DND-41 (cell line): ENCODE data around the gene SNAI3.

Source experiments
- ATAC-seq: fragments of 200-7000 bp; cut with Tn5 transposase; 3 replicates; pipeline ENCODE4 v1.9.1; 2021; ENCODE audit warnings: low read depth; ENCODE audit not compliant: insufficient read depth
- DNase-seq: peaks from one replicate; pipeline ENCODE4 v3.0.0-alpha.2; 2020
- H2AFZ ChIP-seq: 2 replicates; pipeline ENCODE4 v1.6.0; 2012; ENCODE audit warnings: low read depth, low read length
- H3K27ac ChIP-seq: 2 replicates; pipeline ENCODE4 v1.5.1; 2012; ENCODE audit warnings: low read length, inconsistent platforms
- H3K27me3 ChIP-seq: fragments of 200-600 bp; sonication (generic); 2 replicates; pipeline ENCODE4 v1.6.0; 2012; ENCODE audit warnings: low read length, mild to moderate bottlenecking, inconsistent platforms; ENCODE audit not compliant: insufficient read depth, poor library complexity
- H3K36me3 ChIP-seq: 2 replicates; pipeline ENCODE4 v1.5.1; 2012; ENCODE audit warnings: low read length, inconsistent platforms; ENCODE audit not compliant: insufficient read depth
- H3K4me1 ChIP-seq: 2 replicates; pipeline ENCODE4 v1.5.1; 2012; ENCODE audit warnings: mild to moderate bottlenecking, low read length; ENCODE audit not compliant: insufficient read depth
- H3K4me2 ChIP-seq: 2 replicates; pipeline ENCODE4 v1.6.0; 2012; ENCODE audit warnings: mild to moderate bottlenecking, moderate library complexity, low read length, inconsistent platforms; ENCODE audit not compliant: insufficient read depth
- H3K4me3 ChIP-seq, 2 experiments: fragments of 200-600 bp in 1 of 2; shearing (Covaris generic) in 1 of 2; 2 replicates each; pipeline ENCODE4 v1.5.1; 2012 to 2016; ENCODE audit warnings: inconsistent platforms in 2 of 2, low read length in 2 of 2, mild to moderate bottlenecking in 2 of 2, low read depth in 1 of 2, moderate library complexity in 1 of 2
- H3K79me2 ChIP-seq: 2 replicates; pipeline ENCODE4 v1.6.0; 2012; ENCODE audit warnings: low read length, inconsistent platforms; ENCODE audit not compliant: insufficient read depth
- H3K9ac ChIP-seq: 2 replicates; pipeline ENCODE4 v1.6.0; 2012; ENCODE audit warnings: low read depth, mild to moderate bottlenecking, inconsistent platforms, low read length, moderate library complexity
- H3K9me3 ChIP-seq: 2 replicates; pipeline ENCODE4 v1.5.1; 2012; ENCODE audit warnings: low read length, moderate library complexity, mild to moderate bottlenecking, inconsistent platforms; ENCODE audit not compliant: insufficient read depth, severe bottlenecking
- H4K20me1 ChIP-seq: 2 replicates; pipeline ENCODE4 v1.6.0; 2012; ENCODE audit warnings: low read length; ENCODE audit not compliant: insufficient read depth
- CTCF ChIP-seq: IDR thresholded peaks from 2 replicates; pipeline ENCODE4 v1.5.1; 2012; ENCODE audit warnings: borderline replicate concordance, low read length, moderate library complexity, mild to moderate bottlenecking; ENCODE audit not compliant: poor library complexity, severe bottlenecking; ENCODE audit errors: extremely low read depth
- EZH2 ChIP-seq: IDR thresholded peaks from 3 replicates; pipeline ENCODE4 v1.6.1; 2012; ENCODE audit warnings: borderline replicate concordance, low read depth, mild to moderate bottlenecking, moderate library complexity, low read length, inconsistent platforms; ENCODE audit not compliant: severe bottlenecking

The SNAI3 gene

GRCh38 chr16:88735121-88735520 lies 48.8 kb upstream of the SNAI3 start:
- no peak for ATAC-seq

GRCh38 chr16:88734361-88734728 lies 48.0 kb upstream of the SNAI3 start:
- ATAC-seq (no peak), DNase-seq (no peak)
- H3K4me2 ChIP-seq = no peak overlapping the region
- H3K79me2 ChIP-seq = no peaks in the 10 kb centered on the region; the same call in 1 of the 2 replicates
- H3K27me3 ChIP-seq = no peaks in the 10 kb centered on the region
- peaks cover 85% of the 10 kb centered on the region for H3K36me3 ChIP-seq
- no peaks in the 10 kb centered on the region for H3K4me1 ChIP-seq
- no peak for TF ChIP-seq CTCF
- no peak for TF ChIP-seq EZH2
- H4K20me1 ChIP-seq = peaks cover 37% of the 10 kb centered on the region
- H3K9me3 ChIP-seq = no peaks in the 10 kb centered on the region
- no peak overlapping the region for H2AFZ ChIP-seq
- H3K9ac ChIP-seq = no peak overlapping the region
- no peak overlapping the region for H3K4me3 ChIP-seq
- H3K27ac ChIP-seq = no peak overlapping the region

More at GRCh38 chr16:88735121-88735520, 48.8 kb upstream of the SNAI3 start:
- TF ChIP-seq EZH2 (no peak), CTCF (no peak)
- H3K36me3 ChIP-seq = peaks cover 84% of the 10 kb centered on the region
- H3K4me2 ChIP-seq = no peak overlapping the region
- peaks cover 37% of the 10 kb centered on the region for H4K20me1 ChIP-seq
- DNase-seq = no peak
- H3K27me3 ChIP-seq = no peaks in the 10 kb centered on the region
- H3K4me1 ChIP-seq = no peaks in the 10 kb centered on the region
- no peak overlapping the region for H3K27ac ChIP-seq
- no peaks in the 10 kb centered on the region; the same call in 1 of the 2 replicates for H3K79me2 ChIP-seq
- no peaks in the 10 kb centered on the region for H3K9me3 ChIP-seq
- no peak overlapping the region for H3K9ac ChIP-seq
- no peak overlapping the region for H2AFZ ChIP-seq
- H3K4me3 ChIP-seq = no peak overlapping the region

GRCh38 chr16:88733630-88734360 lies 47.5 kb upstream of the SNAI3 start:
- DNase-seq = no peak
- Histone ChIP-seq H3K9ac (no peak overlapping the region), H3K4me2 (no peak overlapping the region), H3K79me2 (no peaks in the 10 kb centered on the region; the same call in 1 of the 2 replicates), H2AFZ (no peak overlapping the region), H3K36me3 (peaks cover 85% of the 10 kb centered on the region), H3K27ac (no peak overlapping the region), H3K27me3 (no peaks in the 10 kb centered on the region), H3K4me3 (no peak overlapping the region), H4K20me1 (peaks cover 35% of the 10 kb centered on the region), H3K9me3 (no peaks in the 10 kb centered on the region), H3K4me1 (no peaks in the 10 kb centered on the region)
- TF ChIP-seq CTCF = no peak
- TF ChIP-seq EZH2 = no peak
- ATAC-seq = no peak

- no peak overlapping the region for H3K4me3 ChIP-seq
Measured at GRCh38 chr16:88732961-88733294, 46.6 kb upstream of the SNAI3 start.

More at GRCh38 chr16:88732961-88733294, 46.6 kb upstream of the SNAI3 start:
- no peak for DNase-seq
- Histone ChIP-seq H3K27me3 (no peaks in the 10 kb centered on the region), H2AFZ (no peak overlapping the region), H3K9me3 (no peaks in the 10 kb centered on the region), H3K9ac (no peak overlapping the region), H4K20me1 (peaks cover 27% of the 10 kb centered on the region), H3K27ac (no peak overlapping the region), H3K4me2 (no peak overlapping the region), H3K79me2 (no peaks in the 10 kb centered on the region; the same call in 1 of the 2 replicates), H3K4me1 (no peaks in the 10 kb centered on the region), H3K36me3 (peaks cover 78% of the 10 kb centered on the region)
- no peak for ATAC-seq
- TF ChIP-seq EZH2 = no peak
- TF ChIP-seq CTCF = no peak
